ENCODE results near the gene PPFIA4.

Gene PPFIA4

DNA sequence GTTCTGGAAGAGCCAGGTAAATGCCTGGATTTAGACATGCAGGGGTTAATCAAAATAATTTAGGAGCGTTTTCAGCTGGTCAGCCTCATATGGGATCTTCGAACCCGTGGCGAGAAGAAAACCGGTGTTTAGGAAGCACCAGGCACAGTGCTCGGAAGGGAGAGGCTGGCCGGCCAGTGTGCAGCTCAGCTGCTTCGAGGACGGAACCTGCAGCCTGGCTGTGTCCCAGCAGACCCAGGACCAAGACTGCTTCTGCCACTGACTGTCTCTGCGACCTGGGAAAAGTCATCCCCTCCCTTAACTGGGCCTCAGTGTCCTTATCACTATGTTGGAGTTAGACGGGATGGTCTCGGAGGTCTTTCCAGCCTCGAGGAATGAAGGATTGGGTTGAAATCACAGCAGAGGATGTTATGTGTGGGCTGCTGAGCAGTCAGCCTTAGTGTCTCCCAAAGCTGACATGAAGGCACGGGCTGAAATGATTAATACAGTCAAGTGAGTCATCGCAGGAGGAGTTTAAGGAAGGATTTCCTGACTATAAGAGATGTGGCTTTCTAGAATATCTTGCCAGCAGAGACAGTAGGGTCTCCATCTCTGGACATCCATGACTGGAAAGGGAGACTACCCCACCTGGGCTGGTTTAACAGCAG, 20.8 kb downstream of the PPFIA4 start:
- H3K4ac ChIP-seq (ENCODE audit: low read length) = no peak overlapping the region
- no peak overlapping the region for H3K18ac ChIP-seq (ENCODE audit: low read length)
- no peak overlapping the region for H3K27ac ChIP-seq (replicated peaks; ENCODE audit: low read length)
- no peaks in the 10 kb centered on the region for H3K36me3 ChIP-seq (replicated peaks in 1 of 2; ENCODE audit: control insufficient read depth in 2 of 2, insufficient read depth in 2 of 2, low read length in 2 of 2)
- no peak overlapping the region for H2BK15ac ChIP-seq (ENCODE audit: low read length)
- H3K14ac ChIP-seq (ENCODE audit: low read length) = no peak overlapping the region
- H3K79me1 ChIP-seq (ENCODE audit: low read depth, low read length) = no peaks in the 10 kb centered on the region
- H3K23ac ChIP-seq (ENCODE audit: low read depth, low read length, poor library complexity) = no peak overlapping the region
- H3K4me2 ChIP-seq (ENCODE audit: insufficient read depth, low read length, poor library complexity, severe bottlenecking) = no peak overlapping the region
- H4K91ac ChIP-seq (ENCODE audit: low read depth, low read length, poor library complexity) = no peak overlapping the region
- WGBS, 2 donors (ENCODE audit: extremely low coverage in 2 of 2, insufficient read length in 2 of 2, insufficient replicate concordance in 1 of 2) = no CpG with 5 or more reads among the region's 15 CpGs
- no peak overlapping the region for H2BK5ac ChIP-seq (ENCODE audit: low read length)
- H3K9ac ChIP-seq (ENCODE audit: low read depth, low read length, poor library complexity) = no peak overlapping the region
- H3K4me1 ChIP-seq (ENCODE audit: control insufficient read depth in 2 of 2, insufficient read depth in 1 of 2, low read depth in 1 of 2, low read length in 2 of 2) = peaks cover 0 to 4% of the 10 kb centered on the region in 2 donors
- peaks cover 0 to 59% (median 0%) of the 10 kb centered on the region in 3 experiments for H3K27me3 ChIP-seq (ENCODE audit: control insufficient read depth in 3 of 3, insufficient read depth in 3 of 3, low read depth in 1 of 3, low read length in 3 of 3)
- no peak overlapping the region for H2AFZ ChIP-seq (ENCODE audit: low read length)
- H4K8ac ChIP-seq (ENCODE audit: low read depth, low read length) = no peak overlapping the region
- DNase-seq (ENCODE audit: low spot score) = no peak
- no peaks in the 10 kb centered on the region for H3K9me3 ChIP-seq (replicated peaks in 1 of 2; ENCODE audit: control insufficient read depth in 2 of 2, insufficient read depth in 1 of 2, low read depth in 1 of 2, low read length in 2 of 2)
- no peak overlapping the region for H2AK5ac ChIP-seq (ENCODE audit: low read depth, low read length)
- no peak overlapping the region for H3K4me3 ChIP-seq (ENCODE audit: low read length in 2 of 2)
- H2BK120ac ChIP-seq (ENCODE audit: low read depth, low read length) = no peak overlapping the region
- no peak overlapping the region for H2BK12ac ChIP-seq (ENCODE audit: low read length)

- Histone ChIP-seq H3K4ac (ENCODE audit: low read length) (no peak overlapping the region), H3K14ac (ENCODE audit: low read length) (no peak overlapping the region), H3K27ac (replicated peaks; ENCODE audit: low read length) (no peak overlapping the region), H2BK15ac (ENCODE audit: low read length) (peak overlapping the region; percentile 50), H3K9ac (ENCODE audit: low read depth, low read length, poor library complexity) (no peak overlapping the region), H3K27me3 (ENCODE audit: control insufficient read depth in 3 of 3, insufficient read depth in 3 of 3, low read depth in 1 of 3, low read length in 3 of 3) (peaks cover 0 to 68% (median 0%) of the 10 kb centered on the region in 3 experiments), H2BK120ac (ENCODE audit: low read depth, low read length) (no peak overlapping the region), H2BK5ac (ENCODE audit: low read length) (no peak overlapping the region), H2AK5ac (ENCODE audit: low read depth, low read length) (peak overlapping the region; percentile 71), H3K18ac (ENCODE audit: low read length) (peak overlapping the region; percentile 54), H3K4me1 (ENCODE audit: control insufficient read depth in 2 of 2, insufficient read depth in 1 of 2, low read depth in 1 of 2, low read length in 2 of 2) (peaks cover 0 to 4% of the 10 kb centered on the region in 2 donors), H2BK12ac (ENCODE audit: low read length) (no peak overlapping the region), H3K4me3 (ENCODE audit: low read length in 2 of 2) (no peak overlapping the region), H2AFZ (ENCODE audit: low read length) (no peak overlapping the region), H3K4me2 (ENCODE audit: insufficient read depth, low read length, poor library complexity, severe bottlenecking) (no peak overlapping the region), H3K79me1 (ENCODE audit: low read depth, low read length) (no peaks in the 10 kb centered on the region), H3K23ac (ENCODE audit: low read depth, low read length, poor library complexity) (no peak overlapping the region), H3K36me3 (replicated peaks in 1 of 2; ENCODE audit: control insufficient read depth in 2 of 2, insufficient read depth in 2 of 2, low read length in 2 of 2) (no peaks in the 10 kb centered on the region), H3K9me3 (replicated peaks in 1 of 2; ENCODE audit: control insufficient read depth in 2 of 2, insufficient read depth in 1 of 2, low read depth in 1 of 2, low read length in 2 of 2) (no peaks in the 10 kb centered on the region), H4K91ac (ENCODE audit: low read depth, low read length, poor library complexity) (no peak overlapping the region), H4K8ac (ENCODE audit: low read depth, low read length) (no peak overlapping the region)
- no peak for DNase-seq (ENCODE audit: low spot score)
- WGBS, 2 donors (ENCODE audit: extremely low coverage in 2 of 2, insufficient read length in 2 of 2, insufficient replicate concordance in 1 of 2) = no CpG with 5 or more reads among the region's 11 CpGs
Observed at GRCh38 chr1:203048086-203048485, 21.8 kb downstream of the PPFIA4 start.

- Histone ChIP-seq H2BK120ac (ENCODE audit: low read depth, low read length) (no peak overlapping the region), H2BK15ac (ENCODE audit: low read length) (peak overlapping the region; percentile 50), H3K4me1 (ENCODE audit: control insufficient read depth in 2 of 2, insufficient read depth in 1 of 2, low read depth in 1 of 2, low read length in 2 of 2) (peaks cover 0 to 4% of the 10 kb centered on the region in 2 donors), H3K27me3 (ENCODE audit: control insufficient read depth in 3 of 3, insufficient read depth in 3 of 3, low read depth in 1 of 3, low read length in 3 of 3) (peaks cover 0 to 64% (median 0%) of the 10 kb centered on the region in 3 experiments), H3K4ac (ENCODE audit: low read length) (no peak overlapping the region), H3K27ac (replicated peaks; ENCODE audit: low read length) (no peak overlapping the region), H2BK12ac (ENCODE audit: low read length) (no peak overlapping the region), H4K8ac (ENCODE audit: low read depth, low read length) (no peak overlapping the region), H3K9ac (ENCODE audit: low read depth, low read length, poor library complexity) (no peak overlapping the region), H3K23ac (ENCODE audit: low read depth, low read length, poor library complexity) (no peak overlapping the region), H2BK5ac (ENCODE audit: low read length) (no peak overlapping the region), H3K4me2 (ENCODE audit: insufficient read depth, low read length, poor library complexity, severe bottlenecking) (no peak overlapping the region), H4K91ac (ENCODE audit: low read depth, low read length, poor library complexity) (no peak overlapping the region), H3K4me3 (ENCODE audit: low read length in 2 of 2) (no peak overlapping the region), H2AK5ac (ENCODE audit: low read depth, low read length) (peak overlapping the region; percentile 71), H3K9me3 (replicated peaks in 1 of 2; ENCODE audit: control insufficient read depth in 2 of 2, insufficient read depth in 1 of 2, low read depth in 1 of 2, low read length in 2 of 2) (no peaks in the 10 kb centered on the region), H3K36me3 (replicated peaks in 1 of 2; ENCODE audit: control insufficient read depth in 2 of 2, insufficient read depth in 2 of 2, low read length in 2 of 2) (no peaks in the 10 kb centered on the region), H2AFZ (ENCODE audit: low read length) (no peak overlapping the region), H3K14ac (ENCODE audit: low read length) (no peak overlapping the region), H3K79me1 (ENCODE audit: low read depth, low read length) (no peaks in the 10 kb centered on the region), H3K18ac (ENCODE audit: low read length) (peak overlapping the region; percentile 54)
- peak; percentile 35 for DNase-seq (ENCODE audit: low spot score)
- no CpG with 5 or more reads among the region's 23 CpGs for WGBS, 2 donors (ENCODE audit: extremely low coverage in 2 of 2, insufficient read length in 2 of 2, insufficient replicate concordance in 1 of 2)
Observed at GRCh38 chr1:203048555-203049051, 22.3 kb downstream of the PPFIA4 start.

GRCh38 chr1:203049077-203049476, 22.8 kb downstream of the PPFIA4 start:
- no peak overlapping the region for H3K27ac ChIP-seq (replicated peaks; ENCODE audit: low read length)
- H3K27me3 ChIP-seq (ENCODE audit: control insufficient read depth in 3 of 3, insufficient read depth in 3 of 3, low read depth in 1 of 3, low read length in 3 of 3) = peaks cover 0 to 67% (median 0%) of the 10 kb centered on the region in 3 experiments
- H2BK5ac ChIP-seq (ENCODE audit: low read length) = no peak overlapping the region
- H3K4ac ChIP-seq (ENCODE audit: low read length) = no peak overlapping the region
- H3K79me1 ChIP-seq (ENCODE audit: low read depth, low read length) = no peaks in the 10 kb centered on the region
- H3K9ac ChIP-seq (ENCODE audit: low read depth, low read length, poor library complexity) = no peak overlapping the region
- DNase-seq (ENCODE audit: low spot score) = no peak
- no peak overlapping the region for H3K14ac ChIP-seq (ENCODE audit: low read length)
- H2AFZ ChIP-seq (ENCODE audit: low read length) = no peak overlapping the region
- no peak overlapping the region for H2BK12ac ChIP-seq (ENCODE audit: low read length)
- WGBS, 2 donors (ENCODE audit: extremely low coverage in 2 of 2, insufficient read length in 2 of 2, insufficient replicate concordance in 1 of 2) = no CpG with 5 or more reads among the region's 4 CpGs
- peak overlapping the region; percentile 11 for H3K18ac ChIP-seq (ENCODE audit: low read length)
- H2AK5ac ChIP-seq (ENCODE audit: low read depth, low read length) = peak overlapping the region; percentile 24
- H4K91ac ChIP-seq (ENCODE audit: low read depth, low read length, poor library complexity) = no peak overlapping the region
- H3K4me2 ChIP-seq (ENCODE audit: insufficient read depth, low read length, poor library complexity, severe bottlenecking) = no peak overlapping the region
- H2BK15ac ChIP-seq (ENCODE audit: low read length) = no peak overlapping the region
- H3K4me1 ChIP-seq (ENCODE audit: control insufficient read depth in 2 of 2, insufficient read depth in 1 of 2, low read depth in 1 of 2, low read length in 2 of 2) = peaks cover 0 to 4% of the 10 kb centered on the region in 2 donors
- no peaks in the 10 kb centered on the region for H3K36me3 ChIP-seq (replicated peaks in 1 of 2; ENCODE audit: control insufficient read depth in 2 of 2, insufficient read depth in 2 of 2, low read length in 2 of 2)
- no peaks in the 10 kb centered on the region for H3K9me3 ChIP-seq (replicated peaks in 1 of 2; ENCODE audit: control insufficient read depth in 2 of 2, insufficient read depth in 1 of 2, low read depth in 1 of 2, low read length in 2 of 2)
- no peak overlapping the region for H3K23ac ChIP-seq (ENCODE audit: low read depth, low read length, poor library complexity)
- H4K8ac ChIP-seq (ENCODE audit: low read depth, low read length) = no peak overlapping the region
- H2BK120ac ChIP-seq (ENCODE audit: low read depth, low read length) = no peak overlapping the region
- H3K4me3 ChIP-seq (ENCODE audit: low read length in 2 of 2) = no peak overlapping the region

Measured in neuronal stem cell (in vitro differentiated cells).